ENCODE measurements around the gene PRRX2. TPM values are rescaled to one million over a fixed set of nuclear protein-coding genes. Genes with fewer than 3 reads are reported as not detected.
A peak's percentile ranks its signal among the peaks of the same experiment; 100 is the strongest.

Gene PRRX2
- total and polyA plus RNA-seq, 4 donors: 0.52 to 14.8 (median 3.2) TPM

GRCh38 chr9:129672702-129673101, 7.3 kb downstream of the PRRX2 start:
- Histone ChIP-seq H3K27ac (ENCODE audit: low read depth, low read length) (no peak overlapping the region), H3K9me3 (ENCODE audit: control insufficient read depth, insufficient read depth, low read length) (no peaks in the 10 kb centered on the region), H3K36me3 (ENCODE audit: control insufficient read depth, insufficient read depth, low read length) (no peaks in the 10 kb centered on the region), H3K4me1 (ENCODE audit: control insufficient read depth, insufficient read depth, low read length) (peaks cover 33% of the 10 kb centered on the region), H3K4me3 (ENCODE audit: low read depth, low read length) (no peak overlapping the region), H3K27me3 (ENCODE audit: control insufficient read depth, insufficient read depth, low read length) (peaks cover 11% of the 10 kb centered on the region)
- no peak for DNase-seq (ENCODE audit: low read depth in 4 of 6, low spot score in 6 of 6)
- WGBS (ENCODE audit: insufficient coverage): 92% methylated on average over 6 of the region's 8 CpGs

DNA sequence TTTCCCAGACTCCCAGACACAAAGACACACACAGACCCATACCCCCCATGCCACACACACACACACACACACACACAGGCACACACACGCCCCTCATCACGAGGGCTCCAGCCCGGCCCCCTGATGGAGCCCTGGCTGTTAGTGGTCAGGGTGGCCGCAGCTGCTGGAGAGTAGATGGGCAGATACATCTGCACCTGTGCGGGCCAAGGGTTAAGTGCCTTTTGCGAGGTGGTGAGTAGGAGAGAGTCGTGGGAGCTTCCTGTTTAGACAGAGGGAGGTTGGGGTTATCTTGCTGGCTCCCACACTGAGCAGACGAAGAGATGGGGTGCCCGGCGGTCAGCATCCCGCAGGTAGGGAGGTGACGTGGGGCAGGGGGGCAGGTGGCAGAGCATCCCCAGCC, 8.2 kb downstream of the PRRX2 start:
- 77% methylated on average over 7 of the region's 12 CpGs for WGBS (ENCODE audit: insufficient coverage)
- Histone ChIP-seq H3K4me3 (ENCODE audit: low read depth, low read length) (no peak overlapping the region), H3K4me1 (ENCODE audit: control insufficient read depth, insufficient read depth, low read length) (peaks cover 33% of the 10 kb centered on the region), H3K36me3 (ENCODE audit: control insufficient read depth, insufficient read depth, low read length) (no peaks in the 10 kb centered on the region), H3K9me3 (ENCODE audit: control insufficient read depth, insufficient read depth, low read length) (no peaks in the 10 kb centered on the region), H3K27me3 (ENCODE audit: control insufficient read depth, insufficient read depth, low read length) (peaks cover 3% of the 10 kb centered on the region), H3K27ac (ENCODE audit: low read depth, low read length) (no peak overlapping the region)
- DNase-seq (ENCODE audit: low read depth in 4 of 6, low spot score in 6 of 6): no peak

- no peak overlapping the region for H3K27ac ChIP-seq (ENCODE audit: low read depth, low read length)
- WGBS (ENCODE audit: insufficient coverage): 86% methylated on average over 7 of the region's 7 CpGs
- no peak for DNase-seq (ENCODE audit: low read depth in 4 of 6, low spot score in 6 of 6)
- no peaks in the 10 kb centered on the region for H3K36me3 ChIP-seq (ENCODE audit: control insufficient read depth, insufficient read depth, low read length)
- peaks cover 33% of the 10 kb centered on the region for H3K4me1 ChIP-seq (ENCODE audit: control insufficient read depth, insufficient read depth, low read length)
- no peak overlapping the region for H3K4me3 ChIP-seq (ENCODE audit: low read depth, low read length)
- peaks cover 3% of the 10 kb centered on the region for H3K27me3 ChIP-seq (ENCODE audit: control insufficient read depth, insufficient read depth, low read length)
- no peaks in the 10 kb centered on the region for H3K9me3 ChIP-seq (ENCODE audit: control insufficient read depth, insufficient read depth, low read length)
Measured at GRCh38 chr9:129674229-129674628, 8.8 kb downstream of the PRRX2 start.

- DNase-seq (ENCODE audit: low read depth in 4 of 6, low spot score in 6 of 6): peak in 1 of 6 donors; percentile 51
- no peaks in the 10 kb centered on the region for H3K9me3 ChIP-seq (ENCODE audit: control insufficient read depth, insufficient read depth, low read length)
- no peak overlapping the region for H3K27ac ChIP-seq (ENCODE audit: low read depth, low read length)
- peaks cover 32% of the 10 kb centered on the region for H3K4me1 ChIP-seq (ENCODE audit: control insufficient read depth, insufficient read depth, low read length)
- H3K4me3 ChIP-seq (ENCODE audit: low read depth, low read length): no peak overlapping the region
- H3K27me3 ChIP-seq (ENCODE audit: control insufficient read depth, insufficient read depth, low read length): peaks cover 3% of the 10 kb centered on the region
- WGBS (ENCODE audit: insufficient coverage): 48% methylated on average over 27 of the region's 27 CpGs
- no peaks in the 10 kb centered on the region for H3K36me3 ChIP-seq (ENCODE audit: control insufficient read depth, insufficient read depth, low read length)
Measured at GRCh38 chr9:129675620-129676019, 10.2 kb downstream of the PRRX2 start.

GRCh38 chr9:129676287-129676686, 10.8 kb downstream of the PRRX2 start:
- no peak for DNase-seq (ENCODE audit: low read depth in 4 of 6, low spot score in 6 of 6)
- no peaks in the 10 kb centered on the region for H3K36me3 ChIP-seq (ENCODE audit: control insufficient read depth, insufficient read depth, low read length)
- no peaks in the 10 kb centered on the region for H3K9me3 ChIP-seq (ENCODE audit: control insufficient read depth, insufficient read depth, low read length)
- H3K27me3 ChIP-seq (ENCODE audit: control insufficient read depth, insufficient read depth, low read length): peaks cover 3% of the 10 kb centered on the region
- no peak overlapping the region for H3K27ac ChIP-seq (ENCODE audit: low read depth, low read length)
- 83% methylated on average over 4 of the region's 4 CpGs for WGBS (ENCODE audit: insufficient coverage)
- peaks cover 25% of the 10 kb centered on the region for H3K4me1 ChIP-seq (ENCODE audit: control insufficient read depth, insufficient read depth, low read length)
- no peak overlapping the region for H3K4me3 ChIP-seq (ENCODE audit: low read depth, low read length)

DNA sequence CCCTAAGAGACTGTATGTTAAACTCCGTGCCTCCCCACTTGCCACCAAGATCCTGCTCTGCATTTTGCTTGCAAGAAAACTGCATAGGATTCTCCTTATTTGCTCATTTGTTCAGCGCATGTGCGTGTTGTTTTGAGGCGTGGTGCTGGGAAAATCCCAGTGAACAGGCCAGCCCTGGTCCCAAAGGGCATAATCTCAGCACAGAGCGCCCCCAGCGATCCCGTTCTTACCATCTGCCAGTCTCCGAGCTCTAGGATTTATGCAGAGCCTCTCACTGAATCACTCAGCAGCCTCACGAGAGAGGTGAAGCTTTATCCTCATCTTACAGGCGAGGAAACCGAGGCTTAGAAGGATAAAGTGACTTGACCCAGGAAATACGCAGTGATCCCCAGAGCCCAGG, 11.5 kb downstream of the PRRX2 start:
- no peaks in the 10 kb centered on the region for H3K9me3 ChIP-seq (ENCODE audit: control insufficient read depth, insufficient read depth, low read length)
- no peak overlapping the region for H3K27ac ChIP-seq (ENCODE audit: low read depth, low read length)
- DNase-seq (ENCODE audit: low read depth in 4 of 6, low spot score in 6 of 6): peak in 2 of 6 donors; percentile 25 to 28
- H3K27me3 ChIP-seq (ENCODE audit: control insufficient read depth, insufficient read depth, low read length): peaks cover 3% of the 10 kb centered on the region
- WGBS (ENCODE audit: insufficient coverage): 76% methylated on average over 9 of the region's 12 CpGs
- peaks cover 25% of the 10 kb centered on the region for H3K4me1 ChIP-seq (ENCODE audit: control insufficient read depth, insufficient read depth, low read length)
- no peaks in the 10 kb centered on the region for H3K36me3 ChIP-seq (ENCODE audit: control insufficient read depth, insufficient read depth, low read length)
- H3K4me3 ChIP-seq (ENCODE audit: low read depth, low read length): no peak overlapping the region

DNA sequence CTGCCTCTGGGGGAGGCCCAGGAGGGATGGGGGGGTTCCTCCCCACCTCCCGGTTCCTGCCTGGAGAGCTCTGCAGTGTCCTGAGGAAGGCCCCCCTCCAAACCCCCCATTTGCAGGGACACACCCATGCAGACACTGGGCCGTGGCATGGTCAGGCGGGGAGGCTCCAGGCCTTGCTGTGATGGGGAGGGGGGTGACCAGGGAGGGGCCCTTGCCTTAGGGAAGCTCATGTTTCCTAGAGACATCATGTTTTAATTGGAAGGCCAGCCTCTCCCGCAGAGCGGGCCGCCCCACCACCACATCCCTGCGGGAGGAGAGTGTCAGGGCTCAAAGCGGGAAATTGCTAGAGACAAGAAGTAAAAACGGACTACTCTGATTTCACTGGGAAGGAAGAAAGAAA, 12.0 kb downstream of the PRRX2 start:
- Histone ChIP-seq H3K27me3 (ENCODE audit: control insufficient read depth, insufficient read depth, low read length) (peaks cover 3% of the 10 kb centered on the region), H3K4me1 (ENCODE audit: control insufficient read depth, insufficient read depth, low read length) (peaks cover 25% of the 10 kb centered on the region), H3K4me3 (ENCODE audit: low read depth, low read length) (no peak overlapping the region), H3K36me3 (ENCODE audit: control insufficient read depth, insufficient read depth, low read length) (no peaks in the 10 kb centered on the region), H3K9me3 (ENCODE audit: control insufficient read depth, insufficient read depth, low read length) (no peaks in the 10 kb centered on the region), H3K27ac (ENCODE audit: low read depth, low read length) (no peak overlapping the region)
- DNase-seq (ENCODE audit: low read depth in 4 of 6, low spot score in 6 of 6): peak in 1 of 6 donors; percentile 54
- WGBS (ENCODE audit: insufficient coverage): 33% methylated on average over 2 of the region's 9 CpGs

GRCh38 chr9:129678844-129679243, 13.4 kb downstream of the PRRX2 start:
- WGBS (ENCODE audit: insufficient coverage): 75% methylated on average over 9 of the region's 9 CpGs
- no peak overlapping the region for H3K27ac ChIP-seq (ENCODE audit: low read depth, low read length)
- peaks cover 3% of the 10 kb centered on the region for H3K27me3 ChIP-seq (ENCODE audit: control insufficient read depth, insufficient read depth, low read length)
- H3K9me3 ChIP-seq (ENCODE audit: control insufficient read depth, insufficient read depth, low read length): no peaks in the 10 kb centered on the region
- no peak for DNase-seq (ENCODE audit: low read depth in 4 of 6, low spot score in 6 of 6)
- H3K4me1 ChIP-seq (ENCODE audit: control insufficient read depth, insufficient read depth, low read length): peaks cover 21% of the 10 kb centered on the region
- no peaks in the 10 kb centered on the region for H3K36me3 ChIP-seq (ENCODE audit: control insufficient read depth, insufficient read depth, low read length)
- no peak overlapping the region for H3K4me3 ChIP-seq (ENCODE audit: low read depth, low read length)

DNA sequence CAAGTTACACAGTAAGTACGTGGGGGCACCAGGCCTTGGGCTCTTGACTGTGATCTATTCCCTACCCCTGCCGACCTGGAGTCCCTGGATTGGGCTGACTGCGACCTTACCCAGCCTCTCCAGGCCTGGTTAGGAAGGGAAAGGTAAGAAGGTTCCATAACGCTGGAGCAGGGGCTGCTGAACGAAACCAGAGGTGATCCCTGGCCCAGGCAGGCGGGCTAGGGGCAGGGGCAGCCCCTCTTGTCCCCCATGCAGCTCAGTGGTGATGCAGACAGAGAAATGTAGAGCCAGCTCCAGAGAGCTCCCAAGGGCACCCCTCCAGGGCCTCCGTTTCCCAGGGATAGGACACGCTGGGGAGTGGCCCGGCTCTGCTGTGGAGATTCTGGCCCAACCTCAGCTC, 14.1 kb downstream of the PRRX2 start:
- 79% methylated on average over 9 of the region's 9 CpGs for WGBS (ENCODE audit: insufficient coverage)
- DNase-seq (ENCODE audit: low read depth in 4 of 6, low spot score in 6 of 6): no peak
- Histone ChIP-seq H3K27ac (ENCODE audit: low read depth, low read length) (no peak overlapping the region), H3K36me3 (ENCODE audit: control insufficient read depth, insufficient read depth, low read length) (no peaks in the 10 kb centered on the region), H3K9me3 (ENCODE audit: control insufficient read depth, insufficient read depth, low read length) (no peaks in the 10 kb centered on the region), H3K27me3 (ENCODE audit: control insufficient read depth, insufficient read depth, low read length) (peaks cover 3% of the 10 kb centered on the region), H3K4me1 (ENCODE audit: control insufficient read depth, insufficient read depth, low read length) (peaks cover 20% of the 10 kb centered on the region), H3K4me3 (ENCODE audit: low read depth, low read length) (no peak overlapping the region)

- peaks cover 3% of the 10 kb centered on the region for H3K27me3 ChIP-seq (ENCODE audit: control insufficient read depth, insufficient read depth, low read length)
- H3K4me1 ChIP-seq (ENCODE audit: control insufficient read depth, insufficient read depth, low read length): peaks cover 8% of the 10 kb centered on the region
- H3K4me3 ChIP-seq (ENCODE audit: low read depth, low read length): no peak overlapping the region
- WGBS (ENCODE audit: insufficient coverage): 84% methylated on average over 6 of the region's 11 CpGs
- no peaks in the 10 kb centered on the region for H3K36me3 ChIP-seq (ENCODE audit: control insufficient read depth, insufficient read depth, low read length)
- H3K9me3 ChIP-seq (ENCODE audit: control insufficient read depth, insufficient read depth, low read length): no peaks in the 10 kb centered on the region
- H3K27ac ChIP-seq (ENCODE audit: low read depth, low read length): no peak overlapping the region
- no peak for DNase-seq (ENCODE audit: low read depth in 4 of 6, low spot score in 6 of 6)
Measured at GRCh38 chr9:129681924-129682323, 16.5 kb downstream of the PRRX2 start.
